HL-60 (cell line): ENCODE results near the gene UBASH3A.

Experiments used
- POLR2AphosphoS5 ChIP-seq: IDR thresholded peaks from 2 replicates; pipeline ENCODE4 v1.6.1; 2012; ENCODE audit warnings: low read depth
- SPI1 ChIP-seq: IDR thresholded peaks from 2 replicates; pipeline ENCODE4 v1.6.1; 2012; ENCODE audit warnings: low read depth, mild to moderate bottlenecking, borderline replicate concordance
- TF ChIP-seq, protein P1 (sequence below): IDR thresholded peaks from one replicate; pipeline ENCODE4 v1.5.1; 2011; ENCODE audit warnings: low read length, control low read depth, inconsistent platforms; ENCODE audit not compliant: insufficient read depth
- TF ChIP-seq, protein P2 (sequence below): IDR thresholded peaks from 2 replicates; pipeline ENCODE4 v1.6.1; 2012; ENCODE audit warnings: low read depth; ENCODE audit not compliant: insufficient replicate concordance

DNA sequence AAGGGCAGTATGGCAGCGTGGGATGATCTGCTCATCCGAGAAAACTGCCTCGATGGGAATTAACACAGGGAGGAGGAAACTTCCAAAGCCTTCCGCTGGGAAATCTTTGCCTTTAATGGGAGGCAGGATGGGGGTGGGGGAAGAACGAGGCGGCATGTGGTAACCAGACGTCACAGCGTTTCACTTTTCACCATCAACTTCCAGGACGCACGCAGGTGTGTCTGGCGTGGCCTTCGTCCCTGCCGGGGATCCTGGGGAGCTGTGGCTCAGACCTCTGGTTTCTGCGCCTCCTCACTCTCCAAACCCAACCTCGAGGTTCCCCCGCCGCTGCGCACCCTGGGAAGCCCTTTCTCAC is 92.0 kb downstream of the UBASH3A start:
- TF ChIP-seq, protein P1, sequence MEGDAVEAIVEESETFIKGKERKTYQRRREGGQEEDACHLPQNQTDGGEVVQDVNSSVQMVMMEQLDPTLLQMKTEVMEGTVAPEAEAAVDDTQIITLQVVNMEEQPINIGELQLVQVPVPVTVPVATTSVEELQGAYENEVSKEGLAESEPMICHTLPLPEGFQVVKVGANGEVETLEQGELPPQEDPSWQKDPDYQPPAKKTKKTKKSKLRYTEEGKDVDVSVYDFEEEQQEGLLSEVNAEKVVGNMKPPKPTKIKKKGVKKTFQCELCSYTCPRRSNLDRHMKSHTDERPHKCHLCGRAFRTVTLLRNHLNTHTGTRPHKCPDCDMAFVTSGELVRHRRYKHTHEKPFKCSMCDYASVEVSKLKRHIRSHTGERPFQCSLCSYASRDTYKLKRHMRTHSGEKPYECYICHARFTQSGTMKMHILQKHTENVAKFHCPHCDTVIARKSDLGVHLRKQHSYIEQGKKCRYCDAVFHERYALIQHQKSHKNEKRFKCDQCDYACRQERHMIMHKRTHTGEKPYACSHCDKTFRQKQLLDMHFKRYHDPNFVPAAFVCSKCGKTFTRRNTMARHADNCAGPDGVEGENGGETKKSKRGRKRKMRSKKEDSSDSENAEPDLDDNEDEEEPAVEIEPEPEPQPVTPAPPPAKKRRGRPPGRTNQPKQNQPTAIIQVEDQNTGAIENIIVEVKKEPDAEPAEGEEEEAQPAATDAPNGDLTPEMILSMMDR: no peak
- TF ChIP-seq POLR2AphosphoS5 (no peak), SPI1 (no peak)
- TF ChIP-seq, protein P2, sequence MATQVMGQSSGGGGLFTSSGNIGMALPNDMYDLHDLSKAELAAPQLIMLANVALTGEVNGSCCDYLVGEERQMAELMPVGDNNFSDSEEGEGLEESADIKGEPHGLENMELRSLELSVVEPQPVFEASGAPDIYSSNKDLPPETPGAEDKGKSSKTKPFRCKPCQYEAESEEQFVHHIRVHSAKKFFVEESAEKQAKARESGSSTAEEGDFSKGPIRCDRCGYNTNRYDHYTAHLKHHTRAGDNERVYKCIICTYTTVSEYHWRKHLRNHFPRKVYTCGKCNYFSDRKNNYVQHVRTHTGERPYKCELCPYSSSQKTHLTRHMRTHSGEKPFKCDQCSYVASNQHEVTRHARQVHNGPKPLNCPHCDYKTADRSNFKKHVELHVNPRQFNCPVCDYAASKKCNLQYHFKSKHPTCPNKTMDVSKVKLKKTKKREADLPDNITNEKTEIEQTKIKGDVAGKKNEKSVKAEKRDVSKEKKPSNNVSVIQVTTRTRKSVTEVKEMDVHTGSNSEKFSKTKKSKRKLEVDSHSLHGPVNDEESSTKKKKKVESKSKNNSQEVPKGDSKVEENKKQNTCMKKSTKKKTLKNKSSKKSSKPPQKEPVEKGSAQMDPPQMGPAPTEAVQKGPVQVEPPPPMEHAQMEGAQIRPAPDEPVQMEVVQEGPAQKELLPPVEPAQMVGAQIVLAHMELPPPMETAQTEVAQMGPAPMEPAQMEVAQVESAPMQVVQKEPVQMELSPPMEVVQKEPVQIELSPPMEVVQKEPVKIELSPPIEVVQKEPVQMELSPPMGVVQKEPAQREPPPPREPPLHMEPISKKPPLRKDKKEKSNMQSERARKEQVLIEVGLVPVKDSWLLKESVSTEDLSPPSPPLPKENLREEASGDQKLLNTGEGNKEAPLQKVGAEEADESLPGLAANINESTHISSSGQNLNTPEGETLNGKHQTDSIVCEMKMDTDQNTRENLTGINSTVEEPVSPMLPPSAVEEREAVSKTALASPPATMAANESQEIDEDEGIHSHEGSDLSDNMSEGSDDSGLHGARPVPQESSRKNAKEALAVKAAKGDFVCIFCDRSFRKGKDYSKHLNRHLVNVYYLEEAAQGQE: no peak
